Measurements from ENCODE around the gene C22orf39. TPM values are rescaled to one million over a fixed set of nuclear protein-coding genes. Genes with fewer than 3 reads are reported as not detected.

Gene C22orf39
- total RNA-seq, 2 donors from 2014 or later, result 27.4 to 31.5 TPM

DNA sequence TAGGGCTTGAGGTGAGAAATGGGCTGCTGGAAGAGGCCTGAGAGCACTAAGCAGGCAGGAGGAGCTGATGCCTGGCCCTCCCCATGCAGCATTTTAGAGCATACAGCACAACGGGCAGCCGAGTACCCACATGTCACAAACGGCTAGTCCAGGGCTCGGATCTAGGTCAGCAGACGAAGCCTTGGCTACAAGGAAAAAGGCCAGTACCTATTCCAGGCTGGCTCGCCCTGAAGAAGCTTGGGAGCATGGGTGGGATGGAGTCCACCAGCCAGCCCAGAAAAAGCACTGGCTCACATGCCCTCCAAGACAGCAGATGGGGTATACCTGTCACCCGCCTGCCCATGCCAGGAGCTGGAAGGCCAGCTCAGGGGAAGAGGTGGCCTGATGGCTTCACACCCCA lies 21.9 kb upstream of the C22orf39 start:
- no peak overlapping the region for H3K4me3 Mint-ChIP-seq
- no peaks in the 10 kb centered on the region for H3K9me3 ChIP-seq (ENCODE audit: control insufficient read depth, low read length)
- TF ChIP-seq, protein P1, sequence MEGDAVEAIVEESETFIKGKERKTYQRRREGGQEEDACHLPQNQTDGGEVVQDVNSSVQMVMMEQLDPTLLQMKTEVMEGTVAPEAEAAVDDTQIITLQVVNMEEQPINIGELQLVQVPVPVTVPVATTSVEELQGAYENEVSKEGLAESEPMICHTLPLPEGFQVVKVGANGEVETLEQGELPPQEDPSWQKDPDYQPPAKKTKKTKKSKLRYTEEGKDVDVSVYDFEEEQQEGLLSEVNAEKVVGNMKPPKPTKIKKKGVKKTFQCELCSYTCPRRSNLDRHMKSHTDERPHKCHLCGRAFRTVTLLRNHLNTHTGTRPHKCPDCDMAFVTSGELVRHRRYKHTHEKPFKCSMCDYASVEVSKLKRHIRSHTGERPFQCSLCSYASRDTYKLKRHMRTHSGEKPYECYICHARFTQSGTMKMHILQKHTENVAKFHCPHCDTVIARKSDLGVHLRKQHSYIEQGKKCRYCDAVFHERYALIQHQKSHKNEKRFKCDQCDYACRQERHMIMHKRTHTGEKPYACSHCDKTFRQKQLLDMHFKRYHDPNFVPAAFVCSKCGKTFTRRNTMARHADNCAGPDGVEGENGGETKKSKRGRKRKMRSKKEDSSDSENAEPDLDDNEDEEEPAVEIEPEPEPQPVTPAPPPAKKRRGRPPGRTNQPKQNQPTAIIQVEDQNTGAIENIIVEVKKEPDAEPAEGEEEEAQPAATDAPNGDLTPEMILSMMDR (conservative IDR thresholded peaks at IDR 0.05), result no peak
- H3K4me1 Mint-ChIP-seq, result no peaks in the 10 kb centered on the region
- H3K27me3 ChIP-seq (ENCODE audit: control insufficient read depth, insufficient read depth, low read length, poor library complexity, severe bottlenecking), result no peaks in the 10 kb centered on the region
- H3K27ac Mint-ChIP-seq, result no peak overlapping the region
- WGBS, 2 experiments (ENCODE audit: insufficient coverage in 1 of 2, insufficient read length in 1 of 2), result 91 to 100% methylated on average over 6 to 7 of the region's 7 CpGs
- peaks cover 93% of the 10 kb centered on the region for H3K36me3 ChIP-seq (ENCODE audit: control insufficient read depth, insufficient read depth, low read length)
- H3K9me3 Mint-ChIP-seq, result no peaks in the 10 kb centered on the region
- no peak overlapping the region for H3K4me3 ChIP-seq (ENCODE audit: low read length)
- DNase-seq, result no peak
- H3K9ac ChIP-seq (ENCODE audit: extremely low read depth, low read length, poor library complexity, severe bottlenecking), result no peak overlapping the region
- H3K4me1 ChIP-seq (ENCODE audit: control insufficient read depth, insufficient read depth, low read length), result no peaks in the 10 kb centered on the region
- no peak overlapping the region for H3K27ac ChIP-seq (ENCODE audit: low read depth, low read length)
- H3K36me3 Mint-ChIP-seq (ENCODE audit: low read depth), result peaks cover 75% of the 10 kb centered on the region
- no peaks in the 10 kb centered on the region for H3K27me3 Mint-ChIP-seq (ENCODE audit: insufficient read depth)

DNA sequence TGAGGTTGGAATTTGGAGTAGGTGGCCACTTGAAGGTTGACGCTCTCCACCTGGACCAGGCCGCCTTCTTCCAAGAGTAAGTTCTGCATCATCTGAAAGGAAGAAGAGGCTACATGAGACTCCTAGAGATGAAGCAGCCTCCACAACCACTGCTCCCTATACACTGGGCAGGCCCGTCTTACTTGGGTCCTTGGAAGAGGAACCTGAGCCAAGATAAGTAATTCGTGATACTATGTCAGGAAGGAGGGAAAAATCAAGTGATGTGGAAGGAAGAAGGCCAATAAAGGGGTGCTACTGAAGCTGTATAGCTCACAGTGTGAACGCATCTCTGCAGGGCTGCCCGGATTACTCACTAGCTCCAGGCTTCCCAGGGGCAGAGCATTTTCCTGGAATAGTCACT lies 20.4 kb upstream of the C22orf39 start:
- Mint-ChIP-seq H3K4me3 (no peak overlapping the region), H3K4me1 (no peaks in the 10 kb centered on the region), H3K36me3 (ENCODE audit: low read depth) (peaks cover 71% of the 10 kb centered on the region), H3K27ac (no peak overlapping the region), H3K27me3 (ENCODE audit: insufficient read depth) (no peaks in the 10 kb centered on the region), H3K9me3 (no peaks in the 10 kb centered on the region)
- no peaks in the 10 kb centered on the region for H3K4me1 ChIP-seq (ENCODE audit: control insufficient read depth, insufficient read depth, low read length)
- H3K9ac ChIP-seq (ENCODE audit: extremely low read depth, low read length, poor library complexity, severe bottlenecking), result no peak overlapping the region
- 93 to 98% methylated on average over 4 to 6 of the region's 6 CpGs for WGBS, 2 experiments (ENCODE audit: insufficient coverage in 1 of 2, insufficient read length in 1 of 2)
- TF ChIP-seq, protein P1 (conservative IDR thresholded peaks at IDR 0.05), result no peak
- H3K27me3 ChIP-seq (ENCODE audit: control insufficient read depth, insufficient read depth, low read length, poor library complexity, severe bottlenecking), result no peaks in the 10 kb centered on the region
- no peak overlapping the region for H3K4me3 ChIP-seq (ENCODE audit: low read length)
- H3K36me3 ChIP-seq (ENCODE audit: control insufficient read depth, insufficient read depth, low read length), result peaks cover 97% of the 10 kb centered on the region
- no peak overlapping the region for H3K27ac ChIP-seq (ENCODE audit: low read depth, low read length)
- H3K9me3 ChIP-seq (ENCODE audit: control insufficient read depth, low read length), result no peaks in the 10 kb centered on the region
- no peak for DNase-seq

DNA sequence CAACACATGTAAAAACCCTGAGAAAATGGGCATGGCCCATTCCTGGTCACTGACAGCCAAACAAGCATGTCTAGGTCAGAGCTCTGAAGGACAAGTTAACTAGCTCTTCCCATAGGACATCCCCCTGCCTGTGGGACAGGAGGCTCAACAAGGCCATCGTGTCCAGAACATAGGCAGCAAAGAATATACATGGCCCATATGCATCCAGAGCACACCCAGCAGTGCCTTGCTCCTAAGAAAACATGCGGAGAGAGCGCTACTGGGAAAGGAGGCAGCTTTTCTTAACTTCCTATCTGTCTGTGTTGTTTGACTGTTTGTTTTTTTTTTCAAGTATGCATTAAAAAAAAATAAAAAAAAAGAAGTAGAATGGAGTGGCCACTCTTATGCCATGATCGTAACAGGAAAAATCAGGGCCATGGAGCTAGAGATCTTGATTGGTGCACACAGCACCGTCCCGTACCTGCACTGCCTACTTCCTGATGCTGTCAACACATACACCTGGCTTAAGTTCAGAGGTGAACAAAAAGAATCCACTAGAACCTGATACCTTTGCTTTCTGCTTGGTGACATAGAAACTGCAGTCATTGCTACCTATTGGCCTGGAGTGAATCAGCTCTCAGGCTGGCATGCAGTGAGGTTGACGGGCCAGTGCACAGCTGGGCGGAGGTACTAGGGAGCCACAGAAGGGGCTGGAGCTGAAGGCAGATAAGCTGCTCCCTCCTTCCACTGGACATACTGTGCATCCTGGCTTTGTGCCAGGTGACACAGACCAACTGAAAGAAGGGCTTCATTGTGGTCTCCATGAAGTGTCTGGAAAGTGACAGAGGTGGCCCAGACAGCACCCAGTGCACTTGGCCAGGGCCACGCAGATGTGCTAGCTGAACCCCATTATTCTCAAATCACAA lies 19.6 kb upstream of the C22orf39 start:
- Mint-ChIP-seq H3K36me3 (ENCODE audit: low read depth) (peaks cover 71% of the 10 kb centered on the region), H3K27me3 (ENCODE audit: insufficient read depth) (no peaks in the 10 kb centered on the region), H3K4me1 (no peaks in the 10 kb centered on the region), H3K4me3 (no peak overlapping the region), H3K27ac (no peak overlapping the region), H3K9me3 (no peaks in the 10 kb centered on the region)
- H3K36me3 ChIP-seq (ENCODE audit: control insufficient read depth, insufficient read depth, low read length), result peaks cover 96% of the 10 kb centered on the region
- no peak overlapping the region for H3K27ac ChIP-seq (ENCODE audit: low read depth, low read length)
- TF ChIP-seq, protein P1 (conservative IDR thresholded peaks at IDR 0.05), result no peak
- H3K9ac ChIP-seq (ENCODE audit: extremely low read depth, low read length, poor library complexity, severe bottlenecking), result no peak overlapping the region
- WGBS, 2 experiments (ENCODE audit: insufficient coverage in 1 of 2, insufficient read length in 1 of 2), result 96% methylated on average over 8 to 9 of the region's 9 CpGs
- no peaks in the 10 kb centered on the region for H3K9me3 ChIP-seq (ENCODE audit: control insufficient read depth, low read length)
- no peaks in the 10 kb centered on the region for H3K4me1 ChIP-seq (ENCODE audit: control insufficient read depth, insufficient read depth, low read length)
- no peaks in the 10 kb centered on the region for H3K27me3 ChIP-seq (ENCODE audit: control insufficient read depth, insufficient read depth, low read length, poor library complexity, severe bottlenecking)
- DNase-seq, result no peak
- no peak overlapping the region for H3K4me3 ChIP-seq (ENCODE audit: low read length)
